PFSK-1 (cell line): Measurements from ENCODE around the gene MAP3K4.

ENCODE experiments used
- SIN3A ChIP-seq: IDR thresholded peaks from 2 replicates; pipeline ENCODE4 v1.6.1; 2012; ENCODE audit warnings: mild to moderate bottlenecking, low read length, moderate library complexity, borderline replicate concordance; ENCODE audit not compliant: insufficient read depth
- TAF1 ChIP-seq: IDR thresholded peaks from 2 replicates; pipeline ENCODE4 v1.6.1; 2012; ENCODE audit warnings: low read length, control low read depth, borderline replicate concordance; ENCODE audit not compliant: insufficient read depth

- TF ChIP-seq TAF1 (no peak), SIN3A (no peak)
Measured at GRCh38 chr6:161013695-161014094, 22.1 kb downstream of the MAP3K4 start.
